Endometrial microvascular endothelial cells (primary cell): ENCODE data around the gene USP6. TPM values are rescaled to one million over a fixed set of nuclear protein-coding genes. Genes with fewer than 3 reads are reported as not detected.
"Not testable (repeated sequence)": the region's sequence is repeated elsewhere in the genome, so short reads cannot be mapped to it uniquely, and the experiment has no call there.

Source experiments
- in situ Hi-C: cut with HindIII; loops from 2 replicates; pipeline ENCODE4 v1.10.0; 2017; ENCODE audit warnings: low sequenced_read_pairs, low pct_unique_long_range_greater_than_20kb; ENCODE audit errors: inconsistent ontology term
- total RNA-seq: library from RNA; depleted of rRNA; stranded (reverse); fragments of >200 nt; gene quantifications from one replicate; pipeline ENCODE4 v1.2.3, GENCODE V29; 2015; ENCODE audit errors: inconsistent ontology term

The USP6 gene
- total RNA-seq, result not detected

GRCh38 chr17:5115673-5116651 lies at the start of gene USP6:
USP6 (plus strand) TSS chr17:5116032; CDS start chr17:5130368, 14,336 bp downstream.
- in situ Hi-C loops, result no loop called here

- in situ Hi-C loops, result no loop called here
Measured at GRCh38 chr17:5068236-5068635, 47.6 kb upstream of the USP6 start.

DNA sequence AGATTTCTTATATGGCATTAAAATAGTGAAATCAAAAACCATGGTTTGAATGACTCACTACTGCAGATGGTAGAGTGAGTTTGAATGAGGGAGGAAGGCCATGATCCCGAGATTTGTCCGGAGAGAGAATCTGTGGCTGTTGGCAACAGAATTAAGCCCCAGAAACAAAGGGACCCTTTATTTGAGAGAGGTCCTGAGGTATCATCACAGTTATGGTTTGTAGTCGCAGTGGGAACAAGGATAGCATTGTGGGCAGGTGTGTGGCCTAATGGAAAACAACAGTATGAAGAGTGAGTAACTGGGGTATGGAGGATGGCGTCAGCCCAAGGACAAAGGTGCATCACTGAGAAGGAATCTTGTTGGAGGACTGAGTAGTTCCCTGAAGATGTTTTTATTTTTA lies 46.1 kb upstream of the USP6 start:
- in situ Hi-C loops, result no loop called here

- in situ Hi-C loops, result not testable (repeated sequence)
Measured at GRCh38 chr17:5075472-5075871, 40.4 kb upstream of the USP6 start.

DNA sequence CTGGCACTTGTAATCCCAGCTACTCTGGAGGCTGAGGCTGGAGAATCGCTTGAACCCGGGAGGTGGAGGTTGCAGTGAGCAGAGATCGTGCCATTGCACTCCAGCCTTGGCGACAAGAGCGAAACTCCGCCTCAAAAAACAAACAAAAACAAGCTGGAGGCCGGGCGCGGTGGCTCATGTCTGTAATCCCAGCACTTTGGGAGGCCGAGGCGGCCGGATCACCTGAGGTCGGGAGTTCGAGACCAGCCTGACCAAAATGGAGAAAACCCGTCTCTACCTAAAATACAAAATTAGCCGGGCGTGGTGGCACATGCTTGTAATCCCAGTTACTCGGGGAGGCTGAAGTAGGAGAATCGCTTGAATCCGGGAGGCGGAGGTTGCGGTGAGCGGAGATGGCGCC lies 38.6 kb upstream of the USP6 start:
- in situ Hi-C loops, result not testable (repeated sequence)

DNA sequence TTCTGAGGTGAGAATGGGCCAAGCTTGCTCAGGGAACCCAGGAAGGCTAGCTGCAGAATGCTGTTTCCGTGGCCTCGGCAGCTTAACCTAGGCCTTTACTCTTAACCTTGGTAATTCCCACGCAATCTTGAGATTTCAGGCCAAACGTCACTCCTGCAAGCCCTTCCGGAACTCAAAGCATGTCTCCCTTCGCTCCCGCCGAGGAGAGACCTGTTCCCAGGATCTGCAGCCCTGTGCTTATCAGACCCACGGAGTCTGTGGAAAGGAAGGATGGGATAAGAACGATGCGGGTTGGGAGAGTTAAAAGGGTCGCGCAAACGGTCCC lies 38.1 kb upstream of the USP6 start:
- in situ Hi-C loops, result no loop called here

- in situ Hi-C loops, result no loop called here
Measured at GRCh38 chr17:5078106-5079028, 37.5 kb upstream of the USP6 start, which contains the start of gene ZFP3. ZFP3 (plus strand) TSS chr17:5078467; CDS start chr17:5091505, 13,038 bp downstream.

GRCh38 chr17:5080591-5080990 lies 35.2 kb upstream of the USP6 start:
- in situ Hi-C loops, result no loop called here

DNA sequence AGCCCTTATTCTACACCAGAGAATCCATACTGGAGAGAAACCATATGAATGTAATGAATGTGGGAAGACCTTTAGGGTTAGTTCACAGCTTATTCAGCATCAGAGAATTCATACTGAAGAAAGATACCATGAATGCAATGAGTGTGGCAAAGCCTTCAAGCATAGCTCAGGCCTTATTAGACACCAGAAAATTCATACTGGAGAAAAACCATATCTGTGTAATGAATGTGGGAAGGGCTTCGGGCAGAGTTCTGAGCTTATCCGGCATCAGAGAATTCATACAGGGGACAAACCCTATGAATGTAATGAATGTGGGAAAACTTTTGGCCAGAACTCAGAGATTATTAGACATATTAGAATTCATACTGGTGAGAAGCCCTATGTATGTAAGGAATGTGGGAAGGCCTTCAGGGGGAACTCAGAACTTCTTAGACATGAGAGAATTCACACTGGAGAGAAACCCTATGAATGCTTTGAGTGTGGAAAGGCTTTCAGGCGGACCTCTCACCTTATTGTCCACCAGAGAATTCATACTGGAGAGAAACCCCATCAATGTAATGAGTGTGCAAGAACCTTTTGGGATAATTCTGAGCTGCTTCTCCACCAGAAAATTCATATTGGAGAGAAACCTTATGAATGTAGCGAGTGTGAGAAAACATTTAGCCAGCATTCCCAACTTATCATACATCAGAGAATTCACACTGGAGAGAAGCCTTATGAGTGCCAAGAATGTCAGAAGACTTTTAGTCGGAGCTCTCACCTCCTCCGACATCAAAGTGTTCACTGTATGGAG lies 23.4 kb upstream of the USP6 start:
- in situ Hi-C loops, result no loop called here

- in situ Hi-C loops, result no loop called here
Measured at GRCh38 chr17:5096731-5097100, 19.1 kb upstream of the USP6 start.

GRCh38 chr17:5097101-5097834 lies 18.6 kb upstream of the USP6 start:
- in situ Hi-C loops, result no loop called here

DNA sequence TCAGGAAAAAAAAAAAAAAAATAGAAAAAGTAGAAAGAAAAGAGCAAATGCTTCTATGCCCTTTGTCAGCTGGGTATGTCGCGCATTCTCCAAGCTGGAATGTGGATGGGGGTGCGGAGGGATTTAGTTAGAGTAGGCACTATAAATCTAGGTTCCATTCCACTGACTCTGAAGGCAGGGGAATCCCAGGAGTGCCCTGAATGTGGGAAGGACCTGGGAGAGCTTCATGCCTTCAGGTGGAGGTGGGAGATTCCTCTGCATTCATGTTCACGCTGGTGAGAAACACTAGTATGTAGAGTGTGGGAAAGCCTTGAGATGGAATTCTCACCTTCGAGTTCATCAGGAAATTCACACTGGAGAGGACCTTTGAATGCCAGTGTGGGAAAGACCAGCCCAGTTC lies 16.6 kb upstream of the USP6 start:
- in situ Hi-C loops, result no loop called here

GRCh38 chr17:5100832-5101231 lies 15.0 kb upstream of the USP6 start:
- in situ Hi-C loops, result no loop called here

DNA sequence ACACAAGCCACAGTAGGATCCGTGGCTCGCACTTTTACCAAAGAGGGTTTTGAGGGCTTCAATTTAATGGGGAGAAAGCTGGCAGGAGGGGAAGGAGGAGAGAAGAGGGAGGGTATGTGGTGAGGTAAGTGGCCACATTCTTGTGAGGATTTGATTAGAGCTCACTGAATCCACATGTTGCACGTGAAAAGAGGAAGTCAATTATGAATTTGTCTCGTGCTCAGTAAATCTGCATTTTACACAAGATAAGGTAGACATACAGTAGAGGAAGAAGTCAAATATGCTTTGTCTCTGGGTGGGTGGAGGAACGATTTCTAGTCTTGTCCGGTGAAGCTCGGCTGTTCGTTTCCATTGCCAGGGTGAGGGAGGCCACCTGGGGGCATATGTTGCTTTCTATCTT lies 5.0 kb upstream of the USP6 start:
- in situ Hi-C loops, result no loop called here

DNA sequence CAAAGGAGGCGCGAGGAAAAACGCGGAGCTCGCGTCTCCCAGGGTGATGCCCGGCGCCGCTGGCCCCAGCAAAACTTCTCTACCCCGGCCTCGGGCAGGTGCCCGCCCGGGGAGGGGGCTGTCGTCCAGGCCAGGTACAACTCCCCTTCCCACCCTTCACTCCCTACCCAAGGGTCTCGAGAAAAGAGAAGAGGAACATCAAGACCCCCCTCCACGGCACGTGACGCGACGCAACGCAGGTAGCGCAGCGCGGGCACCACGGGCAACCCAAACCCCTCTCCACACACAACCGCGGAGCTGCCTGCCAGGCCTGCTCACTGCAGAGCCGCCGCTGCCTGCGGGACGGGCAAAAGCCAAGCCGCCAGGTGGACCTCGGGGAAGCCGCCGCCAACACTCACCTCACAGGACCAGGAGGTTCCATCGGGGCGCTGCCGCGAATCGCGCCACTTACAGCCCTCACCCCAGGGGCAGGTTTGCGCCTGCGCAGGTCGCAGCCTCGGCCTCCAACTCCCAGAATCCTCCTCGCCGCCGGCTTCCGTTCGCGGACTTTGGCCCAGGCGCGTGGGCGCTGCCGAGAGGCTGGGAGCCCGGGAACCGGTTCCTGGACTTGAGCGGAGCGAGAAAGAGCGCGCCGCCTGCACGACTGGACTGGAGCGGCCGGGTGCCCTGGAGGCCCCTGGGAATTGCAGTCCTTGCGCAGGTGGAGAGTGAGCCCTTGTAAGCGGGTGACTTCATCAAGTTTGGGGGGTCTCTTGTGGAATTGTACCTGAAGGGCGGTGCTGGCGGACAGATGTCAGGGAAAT lies 4.2 kb upstream of the USP6 start, which contains the start of gene ZNF232:
TSS of gene ZNF232 (minus strand) at position 477 of the 803 bp plus-strand sequence. CDS start at position 421, 56 bp downstream.
- in situ Hi-C loops, result no loop called here

- in situ Hi-C loops, result no loop called here
Measured at GRCh38 chr17:5118219-5118618, 2.4 kb downstream of the USP6 start.

- in situ Hi-C loops, result no loop called here
Measured at GRCh38 chr17:5120036-5120435, 4.2 kb downstream of the USP6 start.
